Liver (tissue), 9 donors: ENCODE measurements around the gene OR52N5. TPM values are rescaled to one million over a fixed set of nuclear protein-coding genes. Genes with fewer than 3 reads are reported as not detected.

ENCODE experiments used
- DNase-seq: peaks from one replicate; pipeline ENCODE4 v3.0.0-alpha.2; 2017; ENCODE audit warnings: low spot score
- H3K27ac ChIP-seq, 2 donors: one replicate each; pipeline ENCODE4 v1.7.0; 2013; ENCODE audit warnings: inconsistent platforms in 2 of 2, low read length in 2 of 2, control low read depth in 1 of 2, low read depth in 1 of 2, mild to moderate bottlenecking in 1 of 2
- H3K27me3 ChIP-seq, 4 donors: one replicate each; pipeline versions ENCODE4 v1.6.1 to v1.7.0; 2013; ENCODE audit warnings: low read length in 3 of 4, inconsistent platforms in 1 of 4, mild to moderate bottlenecking in 1 of 4, moderate library complexity in 1 of 4; ENCODE audit not compliant: control insufficient read depth in 4 of 4, insufficient read depth in 4 of 4
- H3K36me3 ChIP-seq, 4 donors: one replicate each; pipeline versions ENCODE4 v1.6.1 to v1.7.0; 2013; ENCODE audit warnings: low read length in 3 of 4, mild to moderate bottlenecking in 3 of 4, low read depth in 1 of 4, moderate library complexity in 1 of 4; ENCODE audit not compliant: control insufficient read depth in 4 of 4, insufficient read depth in 3 of 4
- H3K4me1 ChIP-seq, 4 donors: one replicate each; pipeline versions ENCODE4 v1.6.1 to v1.7.0; 2013; ENCODE audit warnings: low read length in 3 of 4, mild to moderate bottlenecking in 3 of 4, moderate library complexity in 1 of 4; ENCODE audit not compliant: control insufficient read depth in 4 of 4, insufficient read depth in 4 of 4
- H3K4me3 ChIP-seq, 3 donors: one replicate each; pipeline versions ENCODE4 v1.6.1 to v1.7.0; 2013; ENCODE audit warnings: low read length in 3 of 3, control low read depth in 1 of 3, low read depth in 1 of 3, mild to moderate bottlenecking in 1 of 3
- H3K9ac ChIP-seq, 2 donors: one replicate each; pipeline ENCODE4 v1.7.0; 2013; ENCODE audit warnings: low read length in 2 of 2, mild to moderate bottlenecking in 2 of 2, moderate library complexity in 2 of 2, control low read depth in 1 of 2, low read depth in 1 of 2
- H3K9me3 ChIP-seq, 4 donors: one replicate each; pipeline versions ENCODE4 v1.6.1 to v1.7.0; 2013; ENCODE audit warnings: low read length in 3 of 4; ENCODE audit not compliant: control insufficient read depth in 4 of 4
- EGR1 ChIP-seq, 2 donors: IDR thresholded peaks; 2 replicates each; pipeline ENCODE4 v1.6.1; 2016 to 2018; ENCODE audit warnings: antibody characterized with exemption in 2 of 2, low read depth in 2 of 2
- FOXA1 ChIP-seq: IDR thresholded peaks from 2 replicates; pipeline ENCODE4 v1.6.1; 2016; ENCODE audit warnings: antibody characterized with exemption
- FOXA2 ChIP-seq: IDR thresholded peaks from 2 replicates; pipeline ENCODE4 v1.6.1; 2016; ENCODE audit warnings: antibody characterized with exemption
- GABPA ChIP-seq, 2 donors: IDR thresholded peaks in 1 of 2; conservative IDR thresholded peaks in 1 of 2; 2 replicates each; pipeline ENCODE4 v1.6.1; 2016; ENCODE audit warnings: antibody characterized with exemption in 2 of 2, mild to moderate bottlenecking in 1 of 2, moderate library complexity in 1 of 2
- HNF4A ChIP-seq, 2 donors: conservative IDR thresholded peaks; 2 replicates each; pipeline ENCODE4 v1.6.1; 2016; ENCODE audit warnings: antibody characterized with exemption in 2 of 2, mild to moderate bottlenecking in 2 of 2
- HNF4G ChIP-seq: IDR thresholded peaks from 2 replicates; pipeline ENCODE4 v1.6.1; 2016; ENCODE audit warnings: antibody characterized with exemption
- JUND ChIP-seq, 2 donors: IDR thresholded peaks; 2 replicates each; pipeline ENCODE4 v1.6.1; 2016; ENCODE audit warnings: antibody characterized with exemption in 2 of 2
- NR2F2 ChIP-seq: IDR thresholded peaks from 2 replicates; pipeline ENCODE4 v1.6.1; 2016; ENCODE audit warnings: antibody characterized with exemption
- RAD21 ChIP-seq, 2 donors: IDR thresholded peaks; 2 replicates each; pipeline ENCODE4 v1.6.1; 2016; ENCODE audit warnings: antibody characterized with exemption in 2 of 2, mild to moderate bottlenecking in 2 of 2
- RXRA ChIP-seq, 2 donors: IDR thresholded peaks; 2 replicates each; pipeline ENCODE4 v1.6.1; 2017 to 2018; ENCODE audit warnings: antibody characterized with exemption in 2 of 2, mild to moderate bottlenecking in 1 of 2
- SP1 ChIP-seq: IDR thresholded peaks from 2 replicates; pipeline ENCODE4 v1.6.1; 2018; ENCODE audit warnings: antibody characterized with exemption, mild to moderate bottlenecking
- TAF1 ChIP-seq: conservative IDR thresholded peaks from 2 replicates; pipeline ENCODE4 v1.6.1; 2016; ENCODE audit warnings: antibody characterized with exemption, mild to moderate bottlenecking
- YY1 ChIP-seq: IDR thresholded peaks from 2 replicates; pipeline ENCODE4 v1.6.1; 2016; ENCODE audit warnings: antibody characterized with exemption, mild to moderate bottlenecking
- WGBS: extraction: QIAGEN DNeasy Blood & Tissue Kit; methylation state at CpG from one replicate; pipeline ENCODE4 v1.1.7; 2013; 5-methylcytosine and 5-hydroxymethylcytosine counted together
- polyA plus RNA-seq, 2 donors: library from polyadenylated mRNA; stranded (reverse) in 1 of 2; unstranded in 1 of 2; fragments of 200-250 nt in 1 of 2; fragments of >200 nt in 1 of 2; fragmentation: Nextera tagmentation in 1 of 2; extraction: Ambion mirVana in 1 of 2; gene quantifications; one replicate each; pipeline versions ENCODE4 v1.2.1 to v1.2.3, GENCODE V29; 2013 to 2015
- total RNA-seq, 2 donors: library from RNA; depleted of rRNA; stranded (reverse); fragments of >200 nt; gene quantifications; one replicate each; pipeline ENCODE4 v1.2.3, GENCODE V29; 2014
- TF ChIP-seq, protein P1 (sequence below): IDR thresholded peaks from 2 replicates; pipeline ENCODE4 v1.6.1; 2016; ENCODE audit warnings: antibody characterized with exemption, mild to moderate bottlenecking
- TF ChIP-seq, protein P2 (sequence below): IDR thresholded peaks from 2 replicates; pipeline ENCODE4 v1.6.1; 2016; ENCODE audit warnings: antibody characterized with exemption
- TF ChIP-seq, protein P3 (sequence below): IDR thresholded peaks from 2 replicates; pipeline ENCODE4 v1.6.1; 2016; ENCODE audit warnings: antibody characterized with exemption
- TF ChIP-seq, protein P4 (sequence below): IDR thresholded peaks from 2 replicates; pipeline ENCODE4 v1.6.1; 2016; ENCODE audit warnings: antibody characterized with exemption
- TF ChIP-seq, protein P5 (sequence below): fragments of 150-350 bp; IDR thresholded peaks from 2 replicates; pipeline ENCODE4 v1.5.1; 2017; ENCODE audit warnings: improper control_type of control experiment, low read depth, low read length; ENCODE audit not compliant: missing input control
- donor health status: healthy.
- donor health status: healthy.
- donor health status: healthy.
- donor health status: healthy.
- donor health status: healthy.

OR52N5 gene
- total and polyA plus RNA-seq, 4 donors = 0.08 TPM; not detected in 3

DNA sequence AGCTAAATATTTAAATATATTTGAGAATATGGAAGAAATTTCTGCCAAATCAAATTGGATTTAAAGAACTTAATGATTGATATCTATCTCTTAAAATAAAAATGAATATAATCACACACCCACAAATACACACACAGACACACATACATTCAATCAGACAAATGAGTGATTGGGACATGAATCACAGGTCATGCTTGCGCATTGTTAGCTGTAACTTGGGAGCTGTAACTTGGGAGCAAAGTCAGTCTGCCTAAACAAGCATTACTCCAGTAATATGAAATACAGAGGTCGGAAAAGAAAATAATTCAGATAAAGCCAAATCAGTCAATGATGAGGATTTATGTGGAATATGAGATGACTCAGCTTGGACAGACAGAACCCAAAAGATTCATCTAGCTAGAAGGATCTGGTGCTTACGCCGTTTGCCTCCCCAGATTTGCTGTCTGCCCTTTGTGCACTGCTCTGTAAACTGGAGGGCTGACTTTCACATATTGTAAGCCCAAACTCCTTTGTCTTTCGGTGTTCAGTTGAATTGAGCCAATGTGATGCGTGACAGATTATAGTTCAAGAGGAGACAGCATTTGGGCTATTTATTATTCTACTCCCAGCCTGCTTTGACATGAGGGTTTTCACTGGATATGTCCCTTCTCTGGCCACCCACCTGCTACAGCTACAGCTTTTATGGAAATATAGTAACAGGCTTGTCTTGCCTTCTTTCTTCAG is 45.3 kb downstream of the OR52N5 start:
- Histone ChIP-seq H3K4me3 (no peak overlapping the region), H3K9me3 (peaks cover 0 to 2% (median 0%) of the 10 kb centered on the region in 4 donors), H3K4me1 (no peaks in the 10 kb centered on the region), H3K9ac (no peak overlapping the region), H3K27ac (no peak overlapping the region), H3K36me3 (no peaks in the 10 kb centered on the region), H3K27me3 (no peaks in the 10 kb centered on the region)
- no peak for DNase-seq
- 83% methylated on average over 6 of the region's 6 CpGs for whole genome bisulfite sequencing
- TF ChIP-seq RAD21 (IDR thresholded peaks at IDR 0.05) (no peak), HNF4G (no peak), FOXA2 (no peak), SP1 (no peak), FOXA1 (no peak), NR2F2 (no peak), RXRA (IDR thresholded peaks at IDR 0.05) (no peak), YY1 (no peak), TAF1 (no peak), HNF4A (conservative IDR thresholded peaks at IDR 0.05) (no peak), EGR1 (IDR thresholded peaks at IDR 0.05; ENCODE audit: low read depth in 2 of 2) (no peak), JUND (IDR thresholded peaks at IDR 0.05) (no peak), GABPA (IDR thresholded peaks at IDR 0.05 in 1 of 2, conservative IDR thresholded peaks at IDR 0.05 in 1 of 2) (no peak)
- TF ChIP-seq, protein P1, sequence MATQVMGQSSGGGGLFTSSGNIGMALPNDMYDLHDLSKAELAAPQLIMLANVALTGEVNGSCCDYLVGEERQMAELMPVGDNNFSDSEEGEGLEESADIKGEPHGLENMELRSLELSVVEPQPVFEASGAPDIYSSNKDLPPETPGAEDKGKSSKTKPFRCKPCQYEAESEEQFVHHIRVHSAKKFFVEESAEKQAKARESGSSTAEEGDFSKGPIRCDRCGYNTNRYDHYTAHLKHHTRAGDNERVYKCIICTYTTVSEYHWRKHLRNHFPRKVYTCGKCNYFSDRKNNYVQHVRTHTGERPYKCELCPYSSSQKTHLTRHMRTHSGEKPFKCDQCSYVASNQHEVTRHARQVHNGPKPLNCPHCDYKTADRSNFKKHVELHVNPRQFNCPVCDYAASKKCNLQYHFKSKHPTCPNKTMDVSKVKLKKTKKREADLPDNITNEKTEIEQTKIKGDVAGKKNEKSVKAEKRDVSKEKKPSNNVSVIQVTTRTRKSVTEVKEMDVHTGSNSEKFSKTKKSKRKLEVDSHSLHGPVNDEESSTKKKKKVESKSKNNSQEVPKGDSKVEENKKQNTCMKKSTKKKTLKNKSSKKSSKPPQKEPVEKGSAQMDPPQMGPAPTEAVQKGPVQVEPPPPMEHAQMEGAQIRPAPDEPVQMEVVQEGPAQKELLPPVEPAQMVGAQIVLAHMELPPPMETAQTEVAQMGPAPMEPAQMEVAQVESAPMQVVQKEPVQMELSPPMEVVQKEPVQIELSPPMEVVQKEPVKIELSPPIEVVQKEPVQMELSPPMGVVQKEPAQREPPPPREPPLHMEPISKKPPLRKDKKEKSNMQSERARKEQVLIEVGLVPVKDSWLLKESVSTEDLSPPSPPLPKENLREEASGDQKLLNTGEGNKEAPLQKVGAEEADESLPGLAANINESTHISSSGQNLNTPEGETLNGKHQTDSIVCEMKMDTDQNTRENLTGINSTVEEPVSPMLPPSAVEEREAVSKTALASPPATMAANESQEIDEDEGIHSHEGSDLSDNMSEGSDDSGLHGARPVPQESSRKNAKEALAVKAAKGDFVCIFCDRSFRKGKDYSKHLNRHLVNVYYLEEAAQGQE = no peak
- TF ChIP-seq, protein P2, sequence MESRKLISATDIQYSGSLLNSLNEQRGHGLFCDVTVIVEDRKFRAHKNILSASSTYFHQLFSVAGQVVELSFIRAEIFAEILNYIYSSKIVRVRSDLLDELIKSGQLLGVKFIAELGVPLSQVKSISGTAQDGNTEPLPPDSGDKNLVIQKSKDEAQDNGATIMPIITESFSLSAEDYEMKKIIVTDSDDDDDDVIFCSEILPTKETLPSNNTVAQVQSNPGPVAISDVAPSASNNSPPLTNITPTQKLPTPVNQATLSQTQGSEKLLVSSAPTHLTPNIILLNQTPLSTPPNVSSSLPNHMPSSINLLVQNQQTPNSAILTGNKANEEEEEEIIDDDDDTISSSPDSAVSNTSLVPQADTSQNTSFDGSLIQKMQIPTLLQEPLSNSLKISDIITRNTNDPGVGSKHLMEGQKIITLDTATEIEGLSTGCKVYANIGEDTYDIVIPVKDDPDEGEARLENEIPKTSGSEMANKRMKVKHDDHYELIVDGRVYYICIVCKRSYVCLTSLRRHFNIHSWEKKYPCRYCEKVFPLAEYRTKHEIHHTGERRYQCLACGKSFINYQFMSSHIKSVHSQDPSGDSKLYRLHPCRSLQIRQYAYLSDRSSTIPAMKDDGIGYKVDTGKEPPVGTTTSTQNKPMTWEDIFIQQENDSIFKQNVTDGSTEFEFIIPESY = no peak
- TF ChIP-seq, protein P3, sequence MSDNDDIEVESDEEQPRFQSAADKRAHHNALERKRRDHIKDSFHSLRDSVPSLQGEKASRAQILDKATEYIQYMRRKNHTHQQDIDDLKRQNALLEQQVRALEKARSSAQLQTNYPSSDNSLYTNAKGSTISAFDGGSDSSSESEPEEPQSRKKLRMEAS = no peak
- TF ChIP-seq, protein P4, sequence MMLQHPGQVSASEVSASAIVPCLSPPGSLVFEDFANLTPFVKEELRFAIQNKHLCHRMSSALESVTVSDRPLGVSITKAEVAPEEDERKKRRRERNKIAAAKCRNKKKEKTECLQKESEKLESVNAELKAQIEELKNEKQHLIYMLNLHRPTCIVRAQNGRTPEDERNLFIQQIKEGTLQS = no peak
- TF ChIP-seq, protein P5, sequence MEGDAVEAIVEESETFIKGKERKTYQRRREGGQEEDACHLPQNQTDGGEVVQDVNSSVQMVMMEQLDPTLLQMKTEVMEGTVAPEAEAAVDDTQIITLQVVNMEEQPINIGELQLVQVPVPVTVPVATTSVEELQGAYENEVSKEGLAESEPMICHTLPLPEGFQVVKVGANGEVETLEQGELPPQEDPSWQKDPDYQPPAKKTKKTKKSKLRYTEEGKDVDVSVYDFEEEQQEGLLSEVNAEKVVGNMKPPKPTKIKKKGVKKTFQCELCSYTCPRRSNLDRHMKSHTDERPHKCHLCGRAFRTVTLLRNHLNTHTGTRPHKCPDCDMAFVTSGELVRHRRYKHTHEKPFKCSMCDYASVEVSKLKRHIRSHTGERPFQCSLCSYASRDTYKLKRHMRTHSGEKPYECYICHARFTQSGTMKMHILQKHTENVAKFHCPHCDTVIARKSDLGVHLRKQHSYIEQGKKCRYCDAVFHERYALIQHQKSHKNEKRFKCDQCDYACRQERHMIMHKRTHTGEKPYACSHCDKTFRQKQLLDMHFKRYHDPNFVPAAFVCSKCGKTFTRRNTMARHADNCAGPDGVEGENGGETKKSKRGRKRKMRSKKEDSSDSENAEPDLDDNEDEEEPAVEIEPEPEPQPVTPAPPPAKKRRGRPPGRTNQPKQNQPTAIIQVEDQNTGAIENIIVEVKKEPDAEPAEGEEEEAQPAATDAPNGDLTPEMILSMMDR = no peak
